Esophagus squamous epithelium (tissue), 4 donors: ENCODE results near the gene BBS9.

Experiments
- CTCF ChIP-seq, 6 experiments: fragments of 450-650 bp in 4 of 6; fragments of 200-600 bp in 2 of 6; sonication (generic) in 2 of 6; IDR thresholded peaks; one replicate each; pipeline ENCODE4 v1.5.1; 2016 to 2019; ENCODE audit warnings: antibody characterized with exemption in 6 of 6, mild to moderate bottlenecking in 4 of 6, moderate library complexity in 4 of 6
- POLR2A ChIP-seq, 4 donors: fragments of 450-650 bp; IDR thresholded peaks; one replicate each; pipeline ENCODE4 v1.6.1; 2017; ENCODE audit warnings: antibody characterized with exemption in 4 of 4, mild to moderate bottlenecking in 4 of 4, moderate library complexity in 3 of 4

GRCh38 chr7:33449847-33450246, 320.5 kb downstream of the BBS9 start:
- no peak for TF ChIP-seq POLR2A (IDR thresholded peaks at IDR 0.05)
- TF ChIP-seq CTCF (IDR thresholded peaks at IDR 0.05) = no peak
